CD14-positive monocyte (primary cell): ENCODE measurements around the gene DGKQ. TPM values are rescaled to one million over a fixed set of nuclear protein-coding genes. Genes with fewer than 3 reads are reported as not detected.

ENCODE experiments used
- DNase-seq, 3 donors: peaks; one replicate each; pipeline ENCODE4 v3.0.0-alpha.2; 2011 to 2022
- H2AFZ ChIP-seq: 2 replicates; pipeline ENCODE4 v1.6.0; 2012; ENCODE audit warnings: mild to moderate bottlenecking, low read depth, low read length, inconsistent platforms; ENCODE audit not compliant: insufficient read depth, poor library complexity, severe bottlenecking
- H3K27ac ChIP-seq, 2 donors: 1 replicate in 1 of 2; 2 replicates in 1 of 2; pipeline ENCODE4 v1.5.1; 2012 to 2013; ENCODE audit warnings: low read length in 2 of 2, control low read depth in 1 of 2, inconsistent platforms in 1 of 2, low read depth in 1 of 2, mild to moderate bottlenecking in 1 of 2
- H3K27me3 ChIP-seq, 2 donors: one replicate each; pipeline versions ENCODE4 v1.6.0 to v1.6.1; 2011 to 2013; ENCODE audit warnings: low read length in 2 of 2; ENCODE audit not compliant: control insufficient read depth in 2 of 2, insufficient read depth in 2 of 2
- H3K36me3 ChIP-seq, 2 donors: replicated peaks in 1 of 2; 1 replicate in 1 of 2; 2 replicates in 1 of 2; pipeline versions ENCODE4 v1.5.1 to v1.6.1; 2012 to 2013; ENCODE audit warnings: low read length in 2 of 2, control low read depth in 1 of 2, inconsistent platforms in 1 of 2, mild to moderate bottlenecking in 1 of 2; ENCODE audit not compliant: insufficient read depth in 2 of 2, control insufficient read depth in 1 of 2
- H3K4me1 ChIP-seq, 2 donors: 1 replicate in 1 of 2; 2 replicates in 1 of 2; pipeline versions ENCODE4 v1.5.1 to v1.6.1; 2012 to 2013; ENCODE audit warnings: low read length in 2 of 2, control low read depth in 1 of 2, inconsistent platforms in 1 of 2, mild to moderate bottlenecking in 1 of 2, moderate library complexity in 1 of 2; ENCODE audit not compliant: insufficient read depth in 2 of 2, control insufficient read depth in 1 of 2
- H3K4me2 ChIP-seq: replicated peaks from 2 replicates; pipeline ENCODE3; 2012; ENCODE audit warnings: low read length, moderate library complexity, mild to moderate bottlenecking; ENCODE audit not compliant: poor library complexity, severe bottlenecking; ENCODE audit errors: extremely low read depth
- H3K4me3 ChIP-seq, 3 experiments: fragments of 200-600 bp in 1 of 3; sonication (generic) in 1 of 3; replicated peaks in 1 of 3; 1 replicate in 2 of 3; 2 replicates in 1 of 3; pipeline ENCODE4 v1.5.1; 2011 to 2013; ENCODE audit warnings: low read length in 3 of 3, mild to moderate bottlenecking in 3 of 3, control low read depth in 2 of 3, low read depth in 2 of 3, inconsistent platforms in 1 of 3, moderate library complexity in 1 of 3
- H3K79me2 ChIP-seq: 2 replicates; pipeline ENCODE4 v1.6.0; 2012; ENCODE audit warnings: mild to moderate bottlenecking, control low read depth, inconsistent platforms, low read length, moderate library complexity; ENCODE audit not compliant: insufficient read depth
- H3K9ac ChIP-seq: 2 replicates; pipeline ENCODE4 v1.6.0; 2017; ENCODE audit warnings: low read length, mild to moderate bottlenecking; ENCODE audit not compliant: insufficient read depth, poor library complexity, severe bottlenecking
- H3K9me3 ChIP-seq, 2 donors: replicated peaks in 1 of 2; 1 replicate in 1 of 2; 2 replicates in 1 of 2; pipeline versions ENCODE4 v1.5.1 to v1.6.1; 2012 to 2013; ENCODE audit warnings: low read length in 2 of 2, control low read depth in 1 of 2; ENCODE audit not compliant: control insufficient read depth in 1 of 2, insufficient read depth in 1 of 2
- H4K20me1 ChIP-seq: 2 replicates; pipeline ENCODE4 v1.6.0; 2012; ENCODE audit warnings: mild to moderate bottlenecking, low read length, control low read depth, moderate library complexity; ENCODE audit not compliant: insufficient read depth
- H3K27ac Mint-ChIP-seq, 7 donors: one replicate each; pipeline ENCODE4 v1.8.0; 2020; ENCODE audit warnings: mild to moderate bottlenecking in 7 of 7, mixed read lengths in 7 of 7, moderate library complexity in 6 of 7, inconsistent platforms in 2 of 7
- H3K27me3 Mint-ChIP-seq, 3 donors: one replicate each; pipeline ENCODE4 v1.8.0; 2021 to 2022; ENCODE audit warnings: low read depth in 3 of 3, mild to moderate bottlenecking in 3 of 3, mixed read lengths in 3 of 3, moderate library complexity in 3 of 3, inconsistent platforms in 1 of 3
- H3K36me3 Mint-ChIP-seq, 2 donors: one replicate each; pipeline ENCODE4 v1.8.0; 2020; ENCODE audit warnings: mixed read lengths in 2 of 2, inconsistent platforms in 1 of 2, mild to moderate bottlenecking in 1 of 2
- H3K4me1 Mint-ChIP-seq: one replicate; pipeline ENCODE4 v1.8.0; 2020; ENCODE audit warnings: mild to moderate bottlenecking, mixed read lengths
- H3K4me3 Mint-ChIP-seq, 2 donors: one replicate each; pipeline ENCODE4 v1.8.0; 2020; ENCODE audit warnings: mild to moderate bottlenecking in 2 of 2, mixed read lengths in 2 of 2, moderate library complexity in 1 of 2
- H3K9me3 Mint-ChIP-seq, 7 donors: one replicate each; pipeline ENCODE4 v1.8.0; 2020 to 2022; ENCODE audit warnings: mixed read lengths in 7 of 7, mild to moderate bottlenecking in 6 of 7, moderate library complexity in 6 of 7, inconsistent platforms in 2 of 7
- WGBS: methylation state at CpG from one replicate; pipeline ENCODE4 v1.1.5; 2013; ENCODE audit warnings: missing lambda C conversion rate; ENCODE audit not compliant: insufficient coverage; 5-methylcytosine and 5-hydroxymethylcytosine counted together
- intact Hi-C, 2 donors: fragments of 100-400 bp; cut with micrococcal nuclease; formaldehyde crosslinking; loops; one replicate each; pipeline versions ENCODE4 v1.15.0 to v1.15.1; 2023
- polyA plus RNA-seq, 3 donors: library from polyadenylated mRNA; depleted of rRNA in 1 of 3; unstranded in 2 of 3; stranded (reverse) in 1 of 3; fragments of 300-500 nt in 2 of 3; fragments of >200 nt in 1 of 3; fragmentation: Illumina TruSeq in 2 of 3; gene quantifications; 1 replicate in 2 of 3; 2 replicates in 1 of 3; pipeline ENCODE4 v1.2.3, GENCODE V29; 2012 to 2021
- TF ChIP-seq, protein P1 (sequence below): fragments of 200-600 bp; IDR thresholded peaks from one replicate; pipeline ENCODE4 v1.8.0; 2022; ENCODE audit warnings: antibody characterized with exemption, mild to moderate bottlenecking

Gene DGKQ
- polyA plus RNA-seq, 3 donors = 0.58 to 23.1 (median 2.4) TPM

DNA sequence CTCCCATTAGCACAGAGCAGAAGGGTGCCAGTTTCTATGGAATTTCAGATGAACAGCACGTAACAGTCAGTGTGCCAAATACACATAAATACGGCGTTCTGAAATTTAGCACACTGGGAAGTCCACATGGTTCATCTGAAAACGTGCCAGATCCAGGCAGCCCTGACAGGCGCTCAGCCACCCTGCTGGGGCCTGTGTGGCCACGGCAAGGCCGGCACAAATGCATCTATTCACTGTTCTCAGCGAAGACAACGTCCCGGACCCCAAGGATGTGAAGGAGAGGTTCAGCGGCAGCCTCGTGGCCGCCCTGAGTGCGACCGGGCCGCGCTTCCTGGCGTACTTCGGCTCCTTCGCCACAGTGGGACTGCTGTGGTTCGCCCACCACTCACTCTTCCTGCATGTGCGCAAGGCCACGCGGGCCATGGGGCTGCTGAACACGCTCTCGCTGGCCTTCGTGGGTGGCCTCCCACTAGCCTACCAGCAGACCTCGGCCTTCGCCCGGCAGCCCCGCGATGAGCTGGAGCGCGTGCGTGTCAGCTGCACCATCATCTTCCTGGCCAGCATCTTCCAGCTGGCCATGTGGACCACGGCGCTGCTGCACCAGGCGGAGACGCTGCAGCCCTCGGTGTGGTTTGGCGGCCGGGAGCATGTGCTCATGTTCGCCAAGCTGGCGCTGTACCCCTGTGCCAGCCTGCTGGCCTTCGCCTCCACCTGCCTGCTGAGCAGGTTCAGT lies 15.6 kb downstream of the DGKQ start:
- TF ChIP-seq, protein P1, sequence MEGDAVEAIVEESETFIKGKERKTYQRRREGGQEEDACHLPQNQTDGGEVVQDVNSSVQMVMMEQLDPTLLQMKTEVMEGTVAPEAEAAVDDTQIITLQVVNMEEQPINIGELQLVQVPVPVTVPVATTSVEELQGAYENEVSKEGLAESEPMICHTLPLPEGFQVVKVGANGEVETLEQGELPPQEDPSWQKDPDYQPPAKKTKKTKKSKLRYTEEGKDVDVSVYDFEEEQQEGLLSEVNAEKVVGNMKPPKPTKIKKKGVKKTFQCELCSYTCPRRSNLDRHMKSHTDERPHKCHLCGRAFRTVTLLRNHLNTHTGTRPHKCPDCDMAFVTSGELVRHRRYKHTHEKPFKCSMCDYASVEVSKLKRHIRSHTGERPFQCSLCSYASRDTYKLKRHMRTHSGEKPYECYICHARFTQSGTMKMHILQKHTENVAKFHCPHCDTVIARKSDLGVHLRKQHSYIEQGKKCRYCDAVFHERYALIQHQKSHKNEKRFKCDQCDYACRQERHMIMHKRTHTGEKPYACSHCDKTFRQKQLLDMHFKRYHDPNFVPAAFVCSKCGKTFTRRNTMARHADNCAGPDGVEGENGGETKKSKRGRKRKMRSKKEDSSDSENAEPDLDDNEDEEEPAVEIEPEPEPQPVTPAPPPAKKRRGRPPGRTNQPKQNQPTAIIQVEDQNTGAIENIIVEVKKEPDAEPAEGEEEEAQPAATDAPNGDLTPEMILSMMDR = no peak
- no peak overlapping the region for H3K4me3 ChIP-seq
- DNase-seq = no peak
- peaks cover 45 to 92% of the 10 kb centered on the region in 2 donors for H3K36me3 ChIP-seq
- peaks cover 0 to 3% (median 0%) of the 10 kb centered on the region in 7 donors for H3K9me3 Mint-ChIP-seq
- H3K4me2 ChIP-seq = no peak overlapping the region
- H3K27me3 Mint-ChIP-seq = no peaks in the 10 kb centered on the region
- WGBS = 97% methylated on average over 44 of the region's 45 CpGs
- intact Hi-C loops = no loop called here
- peaks cover 42 to 76% of the 10 kb centered on the region in 2 donors for H3K36me3 Mint-ChIP-seq
- H3K79me2 ChIP-seq = no peaks in the 10 kb centered on the region
- H3K9me3 ChIP-seq = no peaks in the 10 kb centered on the region
- H3K4me1 Mint-ChIP-seq = no peaks in the 10 kb centered on the region
- H3K4me3 Mint-ChIP-seq = no peak overlapping the region
- H3K27ac ChIP-seq = no peak overlapping the region
- H2AFZ ChIP-seq = no peak overlapping the region
- no peaks in the 10 kb centered on the region for H3K27me3 ChIP-seq
- no peaks in the 10 kb centered on the region for H3K4me1 ChIP-seq
- peaks cover 18% of the 10 kb centered on the region for H4K20me1 ChIP-seq
- H3K9ac ChIP-seq = no peak overlapping the region
- H3K27ac Mint-ChIP-seq = peak overlapping the region in 1 of 7 donors; percentile 85

DNA sequence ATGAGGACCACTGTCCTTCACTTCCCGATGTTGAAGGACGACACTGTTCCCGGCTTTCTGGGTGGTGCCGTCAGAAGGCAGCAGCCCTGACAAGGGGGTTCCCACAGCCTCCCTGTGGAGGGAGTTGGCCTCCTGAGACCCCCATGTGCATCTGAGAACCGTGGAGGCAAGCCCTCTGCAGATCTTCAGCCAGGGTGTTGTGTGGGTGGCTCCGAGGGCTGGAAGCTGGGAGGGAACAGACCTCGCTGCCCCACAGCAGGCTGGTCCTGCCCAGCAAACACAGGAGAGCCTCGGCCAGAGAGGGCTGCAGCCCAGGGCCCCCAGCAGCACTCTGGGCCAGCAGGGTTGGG lies 16.2 kb downstream of the DGKQ start:
- peaks cover 40 to 91% of the 10 kb centered on the region in 2 donors for H3K36me3 ChIP-seq
- no peaks in the 10 kb centered on the region for H3K4me1 Mint-ChIP-seq
- H3K9me3 ChIP-seq = no peaks in the 10 kb centered on the region
- no peak overlapping the region for H3K27ac Mint-ChIP-seq
- 97% methylated on average over 8 of the region's 8 CpGs for WGBS
- intact Hi-C loops = no loop called here
- no peak overlapping the region for H3K4me2 ChIP-seq
- H3K9me3 Mint-ChIP-seq = peaks cover 0 to 4% (median 0%) of the 10 kb centered on the region in 7 donors
- H3K9ac ChIP-seq = no peak overlapping the region
- DNase-seq = no peak
- TF ChIP-seq, protein P1 = no peak
- H3K4me3 Mint-ChIP-seq = no peak overlapping the region
- no peak overlapping the region for H3K4me3 ChIP-seq
- no peaks in the 10 kb centered on the region for H3K4me1 ChIP-seq
- H3K36me3 Mint-ChIP-seq = peaks cover 44 to 77% of the 10 kb centered on the region in 2 donors
- no peak overlapping the region for H2AFZ ChIP-seq
- H3K27me3 ChIP-seq = no peaks in the 10 kb centered on the region
- H4K20me1 ChIP-seq = peaks cover 18% of the 10 kb centered on the region
- H3K27ac ChIP-seq = no peak overlapping the region
- no peaks in the 10 kb centered on the region for H3K27me3 Mint-ChIP-seq
- no peaks in the 10 kb centered on the region for H3K79me2 ChIP-seq
